K562 (cell line): ENCODE measurements around the gene ADRB2. TPM values are rescaled to one million over a fixed set of nuclear protein-coding genes. Genes with fewer than 3 reads are reported as not detected.

Experiments used
- ARHGAP35 ChIP-seq: fragments of 450-650 bp; IDR thresholded peaks from 2 replicates; pipeline ENCODE4 v1.6.1; 2018; ENCODE audit not compliant: partially characterized antibody
- ATF1 ChIP-seq, 2 experiments: fragments of 450-650 bp in 1 of 2; IDR thresholded peaks; 2 replicates each; pipeline ENCODE4 v1.6.1; 2016; ENCODE audit warnings: missing compliant biosample characterization in 1 of 2, missing genetic modification characterization in 1 of 2
- BRCA1 ChIP-seq, 2 experiments: fragments of 450-650 bp in 1 of 2; sonication (generic) in 1 of 2; formaldehyde crosslinking in 1 of 2; IDR thresholded peaks; 2 replicates each; pipeline versions ENCODE4 v1.5.0 to v1.6.1; 2017 to 2020; ENCODE audit warnings: mild to moderate bottlenecking in 1 of 2, missing genetic modification reagents in 1 of 2
- ETV1 ChIP-seq: fragments of 450-650 bp; conservative IDR thresholded peaks from 2 replicates; pipeline ENCODE4 v1.6.1; 2016; ENCODE audit warnings: missing genetic modification characterization, control low read depth, low read depth, missing compliant biosample characterization
- FOXJ2 ChIP-seq: fragments of 200-800 bp; sonication (Bioruptor generic); IDR thresholded peaks from 2 replicates; pipeline ENCODE4 v1.6.1; 2016; ENCODE audit warnings: missing genetic modification characterization, missing compliant biosample characterization
- HDAC1 ChIP-seq, 2 experiments: fragments of 450-650 bp; IDR thresholded peaks; 2 replicates each; pipeline ENCODE4 v1.6.1; 2016 to 2017; ENCODE audit warnings: inconsistent platforms in 1 of 2, mild to moderate bottlenecking in 1 of 2, moderate library complexity in 1 of 2
- HINFP ChIP-seq: fragments of 450-650 bp; conservative IDR thresholded peaks from 2 replicates; pipeline ENCODE4 v1.6.1; 2016; ENCODE audit warnings: missing genetic modification characterization, low read depth, mild to moderate bottlenecking, control low read depth, missing compliant biosample characterization
- HMG20B ChIP-seq: fragments of 250-450 bp; sonication (Bioruptor Pico); IDR thresholded peaks from 2 replicates; pipeline ENCODE4 v1.5.0; 2021; ENCODE audit warnings: mild to moderate bottlenecking
- NFE2 ChIP-seq: IDR thresholded peaks from 2 replicates; pipeline ENCODE4 v1.6.1; 2014; ENCODE audit warnings: antibody characterized with exemption, low read depth
- NONO ChIP-seq, 2 experiments: fragments of 200-400 bp in 1 of 2; fragments of 450-650 bp in 1 of 2; formaldehyde crosslinking in 1 of 2; IDR thresholded peaks; 2 replicates each; pipeline ENCODE4 v1.6.1; 2017; ENCODE audit warnings: low read depth in 2 of 2, mild to moderate bottlenecking in 2 of 2, moderate library complexity in 2 of 2, low read length in 1 of 2
- PHF8 ChIP-seq: fragments of 200-600 bp; sonication (generic); IDR thresholded peaks from 2 replicates; pipeline ENCODE4 v1.6.1; 2012; ENCODE audit warnings: mixed run types, mild to moderate bottlenecking, inconsistent platforms, low read length, moderate library complexity, borderline replicate concordance
- PRMT5 ChIP-seq: sonication (generic); formaldehyde crosslinking; IDR thresholded peaks from 2 replicates; pipeline ENCODE4 v1.5.0; 2020; ENCODE audit warnings: missing genetic modification reagents
- PYGO2 ChIP-seq: fragments of 450-650 bp; IDR thresholded peaks from 2 replicates; pipeline ENCODE4 v1.6.1; 2016; ENCODE audit warnings: mild to moderate bottlenecking, missing genetic modification characterization, moderate library complexity, missing compliant biosample characterization
- SNAPC5 ChIP-seq: fragments of 250-450 bp; sonication (Bioruptor Pico); IDR thresholded peaks from 2 replicates; pipeline ENCODE4 v1.8.0; 2021; ENCODE audit warnings: moderate library complexity, mild to moderate bottlenecking, inconsistent platforms
- TCFL5 ChIP-seq: fragments of 250-450 bp; sonication (Bioruptor Pico); conservative IDR thresholded peaks from 2 replicates; pipeline ENCODE4 v1.6.1; 2021; ENCODE audit warnings: mild to moderate bottlenecking, moderate library complexity, matching md5 sums
- TRIM24 ChIP-seq, 2 experiments: fragments of 450-650 bp; IDR thresholded peaks; 2 replicates each; pipeline ENCODE4 v1.6.1; 2016
- USF2 ChIP-seq: sonication (generic); formaldehyde crosslinking; IDR thresholded peaks from 2 replicates; pipeline ENCODE4 v1.5.0; 2020; ENCODE audit warnings: missing genetic modification reagents
- ZBTB33 ChIP-seq: sonication (generic); formaldehyde crosslinking; IDR thresholded peaks from 2 replicates; pipeline ENCODE4 v1.8.1; 2023; ENCODE audit warnings: mild to moderate bottlenecking, missing genetic modification reagents
- ZNF212 ChIP-seq: fragments of 450-650 bp; formaldehyde crosslinking; IDR thresholded peaks from 2 replicates; pipeline ENCODE4 v1.4.0; 2020; ENCODE audit warnings: mild to moderate bottlenecking
- ZNF263 ChIP-seq: sonication (generic); formaldehyde crosslinking; IDR thresholded peaks from 2 replicates; pipeline ENCODE4 v1.8.0; 2022; ENCODE audit warnings: mild to moderate bottlenecking, missing genetic modification reagents, borderline replicate concordance
- ZNF384 ChIP-seq: IDR thresholded peaks from 2 replicates; pipeline ENCODE4 v1.6.1; 2012; ENCODE audit warnings: low read depth, low read length, improper control_type of control experiment
- polyA plus RNA-seq, 8 experiments: library from polyadenylated mRNA; depleted of rRNA in 4 of 8; stranded (reverse) in 5 of 8; unstranded in 3 of 8; fragments of >200 nt; fragmentation: Nextera tagmentation in 2 of 8; fragmentation: Illumina TruSeq in 1 of 8; extraction: Ambion mirVana in 2 of 8; extraction: Trizol in 1 of 8; gene quantifications; 2 replicates each; pipeline versions ENCODE4 v1.2.1 to v1.2.3, GENCODE V29; 2011 to 2014; ENCODE audit warnings: inconsistent platforms in 1 of 8, missing spikeins in 1 of 8
- total RNA-seq, 7 experiments: library from RNA; depleted of rRNA in 6 of 7; stranded (reverse); fragments of >200 nt in 6 of 7; fragmentation: Illumina TruSeq in 2 of 7; extraction: Trizol in 2 of 7; gene quantifications; 2 replicates each; pipeline versions ENCODE4 v1.2.1 to v1.2.3, GENCODE V29; 2011 to 2021; ENCODE audit warnings: low replicate concordance in 1 of 7

Gene ADRB2
- total and polyA plus RNA-seq, 9 of the 15 experiments (the other 6 are each of a cell fraction or from before 2014, with no cell fraction given): 0.01 to 0.18 (median 0.04) TPM; not detected in 2

- peak; percentile 29; the same call in 1 of the 2 replicates for TF ChIP-seq ZBTB33 (CRISPR knock-in tag)
- no peak for TF ChIP-seq PYGO2 (tag)
- no peak for TF ChIP-seq ETV1
- TF ChIP-seq NONO (IDR thresholded peaks at IDR 0.05; ENCODE audit: low read depth in 2 of 2, low read length in 1 of 2): no peak
- no peak for TF ChIP-seq HMG20B
- TF ChIP-seq SNAPC5: no peak
- TF ChIP-seq PRMT5 (CRISPR knock-in tag): no peak
- no peak for TF ChIP-seq ZNF212 (CRISPR knock-in tag)
- TF ChIP-seq ARHGAP35: no peak
- TF ChIP-seq PHF8: peak; percentile 16; the same call in 1 of the 2 replicates
- TF ChIP-seq HDAC1 (IDR thresholded peaks at IDR 0.05): no peak
- no peak for TF ChIP-seq TRIM24 (IDR thresholded peaks at IDR 0.05)
- no peak for TF ChIP-seq ZNF384
- TF ChIP-seq FOXJ2 (tag): no peak
- TF ChIP-seq ZNF263 (CRISPR knock-in tag): no peak
- no peak for TF ChIP-seq BRCA1 (IDR thresholded peaks at IDR 0.05)
- no peak for TF ChIP-seq BRCA1 (CRISPR knock-in tag; IDR thresholded peaks at IDR 0.05)
- no peak for TF ChIP-seq TCFL5
- TF ChIP-seq HINFP (tag): no peak
- no peak for TF ChIP-seq ATF1 (CRISPR knock-in tag; IDR thresholded peaks at IDR 0.05)
- peak; percentile 45 for TF ChIP-seq ATF1 (tag; IDR thresholded peaks at IDR 0.05)
- TF ChIP-seq USF2 (CRISPR knock-in tag): no peak
- no peak for TF ChIP-seq NFE2
- TF ChIP-seq, all 486 proteins: peak for 7
These were observed 294 bp downstream of the ADRB2 start (continued) for GRCh38 chr5:148826739-148827070.
